ENCODE results near the gene CHRNA4. TPM values are rescaled to one million over a fixed set of nuclear protein-coding genes. Genes with fewer than 3 reads are reported as not detected.

Gene CHRNA4
- total RNA-seq, 1 experiment from 2014 or later = 0.11 TPM

- no TSS peak for BruUV-seq (replicated peaks)
- Histone ChIP-seq H3K4me3 (ENCODE audit: low read depth, low read length) (no peak overlapping the region), H3K27me3 (replicated peaks; ENCODE audit: control insufficient read depth, insufficient read depth, low read length) (no peaks in the 10 kb centered on the region), H3K4me1 (peaks cover 3% of the 10 kb centered on the region; the same call in 1 of the 2 replicates), H3K9me3 (no peaks in the 10 kb centered on the region), H3K36me3 (ENCODE audit: control insufficient read depth, insufficient read depth, low read length) (no peaks in the 10 kb centered on the region)
- ChIA-PET POLR2A (no interaction called here), CTCF (no interaction called here)
- TF ChIP-seq, protein P1, sequence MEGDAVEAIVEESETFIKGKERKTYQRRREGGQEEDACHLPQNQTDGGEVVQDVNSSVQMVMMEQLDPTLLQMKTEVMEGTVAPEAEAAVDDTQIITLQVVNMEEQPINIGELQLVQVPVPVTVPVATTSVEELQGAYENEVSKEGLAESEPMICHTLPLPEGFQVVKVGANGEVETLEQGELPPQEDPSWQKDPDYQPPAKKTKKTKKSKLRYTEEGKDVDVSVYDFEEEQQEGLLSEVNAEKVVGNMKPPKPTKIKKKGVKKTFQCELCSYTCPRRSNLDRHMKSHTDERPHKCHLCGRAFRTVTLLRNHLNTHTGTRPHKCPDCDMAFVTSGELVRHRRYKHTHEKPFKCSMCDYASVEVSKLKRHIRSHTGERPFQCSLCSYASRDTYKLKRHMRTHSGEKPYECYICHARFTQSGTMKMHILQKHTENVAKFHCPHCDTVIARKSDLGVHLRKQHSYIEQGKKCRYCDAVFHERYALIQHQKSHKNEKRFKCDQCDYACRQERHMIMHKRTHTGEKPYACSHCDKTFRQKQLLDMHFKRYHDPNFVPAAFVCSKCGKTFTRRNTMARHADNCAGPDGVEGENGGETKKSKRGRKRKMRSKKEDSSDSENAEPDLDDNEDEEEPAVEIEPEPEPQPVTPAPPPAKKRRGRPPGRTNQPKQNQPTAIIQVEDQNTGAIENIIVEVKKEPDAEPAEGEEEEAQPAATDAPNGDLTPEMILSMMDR (IDR thresholded peaks at IDR 0.05; ENCODE audit: insufficient read depth in 1 of 2, low read depth in 1 of 2, low read length in 1 of 2, severe bottlenecking in 1 of 2, unreplicated experiment in 1 of 2) = no peak
- peaks cover 3% of the 10 kb centered on the region for H3K4me1 Mint-ChIP-seq (ENCODE audit: low read depth, unreplicated experiment)
- no peaks in the 10 kb centered on the region for H3K36me3 Mint-ChIP-seq (ENCODE audit: insufficient read depth, unreplicated experiment)
- H3K9me3 Mint-ChIP-seq (ENCODE audit: unreplicated experiment) = no peaks in the 10 kb centered on the region
- no peak overlapping the region for H3K27ac Mint-ChIP-seq (ENCODE audit: unreplicated experiment)
- peaks cover 4% of the 10 kb centered on the region for H3K27me3 Mint-ChIP-seq (ENCODE audit: insufficient read depth, unreplicated experiment)
- no peak for DNase-seq
- intact Hi-C loops (cut with micrococcal nuclease; ENCODE audit: unreplicated experiment) = no loop called here
- H3K4me3 Mint-ChIP-seq (ENCODE audit: unreplicated experiment) = no peak overlapping the region
Observed at GRCh38 chr20:63369024-63369530, 7.9 kb upstream of the CHRNA4 start.

- H3K27me3 ChIP-seq (replicated peaks; ENCODE audit: control insufficient read depth, insufficient read depth, low read length) = no peaks in the 10 kb centered on the region
Observed at GRCh38 chr20:63368151-63368550, 7.0 kb upstream of the CHRNA4 start.

GRCh38 chr20:63367446-63368055, 6.4 kb upstream of the CHRNA4 start:
- intact Hi-C loops (cut with micrococcal nuclease; ENCODE audit: unreplicated experiment) = no loop called here
- Mint-ChIP-seq H3K4me3 (ENCODE audit: unreplicated experiment) (no peak overlapping the region), H3K27me3 (ENCODE audit: insufficient read depth, unreplicated experiment) (peaks cover 4% of the 10 kb centered on the region), H3K4me1 (ENCODE audit: low read depth, unreplicated experiment) (peaks cover 11% of the 10 kb centered on the region), H3K36me3 (ENCODE audit: insufficient read depth, unreplicated experiment) (peaks cover 3% of the 10 kb centered on the region), H3K9me3 (ENCODE audit: unreplicated experiment) (no peaks in the 10 kb centered on the region), H3K27ac (ENCODE audit: unreplicated experiment) (no peak overlapping the region)
- H3K27me3 ChIP-seq (replicated peaks; ENCODE audit: control insufficient read depth, insufficient read depth, low read length) = no peaks in the 10 kb centered on the region
- peaks cover 16% of the 10 kb centered on the region for H3K4me1 ChIP-seq
- CTCF ChIA-PET = no interaction called here
- POLR2A ChIA-PET = no interaction called here
- H3K9me3 ChIP-seq = no peaks in the 10 kb centered on the region
- TF ChIP-seq, protein P1 (IDR thresholded peaks at IDR 0.05; ENCODE audit: insufficient read depth in 1 of 2, low read depth in 1 of 2, low read length in 1 of 2, severe bottlenecking in 1 of 2, unreplicated experiment in 1 of 2) = no peak
- no TSS peak for BruUV-seq (replicated peaks)
- no peak for DNase-seq
- H3K4me3 ChIP-seq (ENCODE audit: low read depth, low read length) = no peak overlapping the region
- H3K36me3 ChIP-seq (ENCODE audit: control insufficient read depth, insufficient read depth, low read length) = no peaks in the 10 kb centered on the region

More at GRCh38 chr20:63368151-63368550, 7.0 kb upstream of the CHRNA4 start:
- Mint-ChIP-seq H3K27ac (ENCODE audit: unreplicated experiment) (no peak overlapping the region), H3K4me1 (ENCODE audit: low read depth, unreplicated experiment) (peaks cover 5% of the 10 kb centered on the region), H3K36me3 (ENCODE audit: insufficient read depth, unreplicated experiment) (no peaks in the 10 kb centered on the region), H3K27me3 (ENCODE audit: insufficient read depth, unreplicated experiment) (peaks cover 4% of the 10 kb centered on the region), H3K9me3 (ENCODE audit: unreplicated experiment) (no peaks in the 10 kb centered on the region), H3K4me3 (ENCODE audit: unreplicated experiment) (no peak overlapping the region)
- CTCF ChIA-PET = no interaction called here
- intact Hi-C loops (cut with micrococcal nuclease; ENCODE audit: unreplicated experiment) = no loop called here
- no peak for DNase-seq
- POLR2A ChIA-PET = no interaction called here
- Histone ChIP-seq H3K4me3 (ENCODE audit: low read depth, low read length) (no peak overlapping the region), H3K4me1 (peaks cover 10% of the 10 kb centered on the region), H3K36me3 (ENCODE audit: control insufficient read depth, insufficient read depth, low read length) (no peaks in the 10 kb centered on the region), H3K9me3 (no peaks in the 10 kb centered on the region)
- TF ChIP-seq, protein P1 (IDR thresholded peaks at IDR 0.05; ENCODE audit: insufficient read depth in 1 of 2, low read depth in 1 of 2, low read length in 1 of 2, severe bottlenecking in 1 of 2, unreplicated experiment in 1 of 2) = no peak
- no TSS peak for BruUV-seq (replicated peaks)
